GM12865 (cell line): ENCODE data around the gene PRMT2.

Experiments
- DNase-seq: peaks from one replicate; pipeline ENCODE4 v3.0.0; 2010; ENCODE audit warnings: low read depth
- H3K4me3 ChIP-seq: 2 replicates; pipeline ENCODE4 v1.5.1; 2011; ENCODE audit warnings: mild to moderate bottlenecking, low read depth, low read length, control low read depth
- CTCF ChIP-seq: IDR thresholded peaks from 2 replicates; pipeline ENCODE4 v1.5.1; 2011; ENCODE audit warnings: low read length, control low read depth, low read depth, inconsistent platforms; ENCODE audit not compliant: insufficient read depth; ENCODE audit errors: missing control alignments

Gene PRMT2

GRCh38 chr21:46635324-46636180, at the start of gene PRMT2:
PRMT2 (plus strand) TSS chr21:46635674; CDS start chr21:46636952, 1,278 bp downstream.
- no peak for TF ChIP-seq CTCF
- DNase-seq = peak; percentile 98
- H3K4me3 ChIP-seq = peak within 1 kb of the TSS; percentile 83

- H3K4me3 ChIP-seq = no peak overlapping the region
- no peak for TF ChIP-seq CTCF
- no peak for DNase-seq
These were observed 41.2 kb upstream of the PRMT2 start for GRCh38 chr21:46594276-46594675.

GRCh38 chr21:46596201-46596600, 39.3 kb upstream of the PRMT2 start:
- TF ChIP-seq CTCF = no peak
- no peak overlapping the region for H3K4me3 ChIP-seq
- no peak for DNase-seq

- no peak for TF ChIP-seq CTCF
- no peak for DNase-seq
- H3K4me3 ChIP-seq = no peak overlapping the region
These were observed 38.4 kb upstream of the PRMT2 start for GRCh38 chr21:46597031-46597430.

GRCh38 chr21:46597896-46598343, 37.6 kb upstream of the PRMT2 start:
- TF ChIP-seq CTCF = no peak
- DNase-seq = no peak
- no peak overlapping the region for H3K4me3 ChIP-seq

GRCh38 chr21:46598581-46599572, 36.6 kb upstream of the PRMT2 start:
- DNase-seq = no peak
- TF ChIP-seq CTCF = no peak
- H3K4me3 ChIP-seq = no peak overlapping the region
